ENCODE measurements around the gene TRMT2B. TPM values are rescaled to one million over a fixed set of nuclear protein-coding genes. Genes with fewer than 3 reads are reported as not detected.
"Not testable (repeated sequence)": the region's sequence is repeated elsewhere in the genome, so short reads cannot be mapped to it uniquely, and the experiment has no call there.

TRMT2B gene
- total and polyA plus RNA-seq, 10 of the 15 experiments (the other 5 are each of a cell fraction or from before 2014, with no cell fraction given) = 2.5 to 14.2 (median 11.5) TPM

GRCh38 chrX:101022020-101022419 lies 29.9 kb downstream of the TRMT2B start (continued):
- TF ChIP-seq, protein P1, sequence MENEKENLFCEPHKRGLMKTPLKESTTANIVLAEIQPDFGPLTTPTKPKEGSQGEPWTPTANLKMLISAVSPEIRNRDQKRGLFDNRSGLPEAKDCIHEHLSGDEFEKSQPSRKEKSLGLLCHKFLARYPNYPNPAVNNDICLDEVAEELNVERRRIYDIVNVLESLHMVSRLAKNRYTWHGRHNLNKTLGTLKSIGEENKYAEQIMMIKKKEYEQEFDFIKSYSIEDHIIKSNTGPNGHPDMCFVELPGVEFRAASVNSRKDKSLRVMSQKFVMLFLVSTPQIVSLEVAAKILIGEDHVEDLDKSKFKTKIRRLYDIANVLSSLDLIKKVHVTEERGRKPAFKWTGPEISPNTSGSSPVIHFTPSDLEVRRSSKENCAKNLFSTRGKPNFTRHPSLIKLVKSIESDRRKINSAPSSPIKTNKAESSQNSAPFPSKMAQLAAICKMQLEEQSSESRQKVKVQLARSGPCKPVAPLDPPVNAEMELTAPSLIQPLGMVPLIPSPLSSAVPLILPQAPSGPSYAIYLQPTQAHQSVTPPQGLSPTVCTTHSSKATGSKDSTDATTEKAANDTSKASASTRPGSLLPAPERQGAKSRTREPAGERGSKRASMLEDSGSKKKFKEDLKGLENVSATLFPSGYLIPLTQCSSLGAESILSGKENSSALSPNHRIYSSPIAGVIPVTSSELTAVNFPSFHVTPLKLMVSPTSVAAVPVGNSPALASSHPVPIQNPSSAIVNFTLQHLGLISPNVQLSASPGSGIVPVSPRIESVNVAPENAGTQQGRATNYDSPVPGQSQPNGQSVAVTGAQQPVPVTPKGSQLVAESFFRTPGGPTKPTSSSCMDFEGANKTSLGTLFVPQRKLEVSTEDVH (IDR thresholded peaks at IDR 0.05; ENCODE audit: low read depth, partially characterized antibody) = no peak
- TF ChIP-seq SREBF2 (IDR thresholded peaks at IDR 0.05; ENCODE audit: low read length) = no peak
- TF ChIP-seq LARP7 (IDR thresholded peaks at IDR 0.05) = no peak
- TF ChIP-seq BCLAF1 (IDR thresholded peaks at IDR 0.05) = no peak
- TF ChIP-seq SMC3 (IDR thresholded peaks at IDR 0.05; ENCODE audit: borderline replicate concordance, low read length) = no peak

DNA sequence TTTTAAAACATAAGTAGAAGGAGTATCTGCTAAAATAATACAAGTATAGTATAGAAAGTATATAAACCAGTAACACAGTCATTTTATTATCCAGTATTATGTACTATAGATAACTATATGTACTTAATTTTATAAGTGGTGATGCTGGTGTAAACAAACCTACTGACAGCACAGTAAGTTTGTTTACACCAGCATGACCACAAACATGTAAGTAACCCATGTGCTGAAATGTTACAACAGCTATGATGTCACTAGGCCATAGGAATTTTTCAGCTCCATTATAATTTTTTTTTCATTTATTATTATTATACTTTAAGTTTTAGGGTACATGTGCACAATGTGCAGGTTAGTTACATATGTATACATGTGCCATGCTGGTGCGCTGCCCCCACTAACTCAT lies 39.9 kb downstream of the TRMT2B start:
- H3K9me3 ChIP-seq (replicated peaks; ENCODE audit: control insufficient read depth, insufficient read depth, low read length); H3K9ac ChIP-seq (ENCODE audit: control insufficient read depth, insufficient read depth, low read length); H3K4me2 ChIP-seq (ENCODE audit: control insufficient read depth, insufficient read depth); intact Hi-C loops (cut with micrococcal nuclease; ENCODE audit: unreplicated experiment); H2AFZ ChIP-seq (ENCODE audit: control insufficient read depth, low read depth, low read length); H3K4me3 ChIP-seq; H4K20me1 ChIP-seq (ENCODE audit: control insufficient read depth, insufficient read depth); in situ Hi-C loops (cut with MboI); H3K36me3 ChIP-seq (ENCODE audit: control insufficient read depth in 2 of 2, insufficient read depth in 2 of 2, low read length in 1 of 2); BruUV-seq (replicated peaks); DNase-seq (ENCODE audit: low read depth, low spot score); H3K4me1 ChIP-seq (ENCODE audit: control insufficient read depth, insufficient read depth, low read length); RAD21 ChIA-PET (ENCODE audit: unreplicated experiment); FAIRE-seq; ATAC-seq; CTCF ChIA-PET; H3K79me2 ChIP-seq (ENCODE audit: control insufficient read depth, insufficient read depth, low read length); H3K27ac ChIP-seq (ENCODE audit: control insufficient read depth, insufficient read depth); H3K27me3 ChIP-seq (replicated peaks in 1 of 2; ENCODE audit: control insufficient read depth in 2 of 2, insufficient read depth in 2 of 2, low read length in 1 of 2); POLR2A ChIA-PET: not testable (repeated sequence)
- SMC1A ChIA-PET (ENCODE audit: uncharacterized antibody, unreplicated experiment) = interaction anchor here (1.2 kb wide), 1 partner anchor 18 kb away, joined by 6 read pairs; no protein-coding TSS in a partner anchor
- WGBS (ENCODE audit: insufficient coverage, insufficient replicate concordance, low lambda C conversion rate, missing lambda C conversion rate) = no CpG with 5 or more reads among the region's 1 CpG

Measured in GM12878 (cell line).